GM12878 (cell line): ENCODE results near the gene RAC3.

Experiments
- JUND ChIP-seq: IDR thresholded peaks from 2 replicates; pipeline ENCODE4 v1.6.1; 2012; ENCODE audit warnings: low read depth, mild to moderate bottlenecking, low read length, improper control_type of control experiment, moderate library complexity
- PBX3 ChIP-seq: IDR thresholded peaks from 2 replicates; pipeline ENCODE4 v1.6.1; 2011; ENCODE audit warnings: mild to moderate bottlenecking, low read depth, low read length, moderate library complexity; ENCODE audit not compliant: insufficient replicate concordance
- POLR2A ChIP-seq: IDR thresholded peaks from 2 replicates; pipeline ENCODE4 v1.6.1; 2011; ENCODE audit warnings: low read depth, mild to moderate bottlenecking, low read length
- ZBTB33 ChIP-seq: fragments of 450-650 bp; IDR thresholded peaks from 2 replicates; pipeline ENCODE4 v1.6.1; 2017; ENCODE audit warnings: mild to moderate bottlenecking
- TF ChIP-seq, protein P1 (sequence below): IDR thresholded peaks from 2 replicates; pipeline ENCODE4 v1.6.1; 2012; ENCODE audit warnings: mild to moderate bottlenecking, low read depth, low read length
- TF ChIP-seq, protein P2 (sequence below): IDR thresholded peaks from 2 replicates; pipeline ENCODE4 v1.6.1; 2012; ENCODE audit warnings: low read length, inconsistent platforms

DNA sequence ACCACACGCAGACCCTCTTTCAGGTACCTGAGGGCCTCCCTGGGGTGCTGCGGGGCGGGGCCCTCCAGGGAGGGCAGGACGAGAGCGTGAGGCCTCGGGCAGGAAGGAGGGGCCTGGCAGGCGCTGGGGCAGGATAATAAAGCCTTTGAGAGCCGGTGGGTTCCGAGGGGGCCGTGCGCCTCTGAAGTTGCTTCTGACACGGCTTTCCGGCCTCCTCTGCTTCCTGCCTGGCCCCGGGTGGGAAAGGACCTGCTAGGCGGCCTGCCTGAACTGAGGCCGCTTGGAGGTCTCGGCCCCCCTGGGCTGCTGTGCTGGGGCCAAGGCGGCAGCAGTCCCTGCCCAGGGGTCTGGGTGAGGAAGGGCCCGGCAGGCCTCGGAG lies 19.2 kb upstream of the RAC3 start:
- TF ChIP-seq POLR2A (0 out of 2 replicates have a peak, but pooled peaks have one; percentile 3), JUND (no peak), ZBTB33 (no peak), PBX3 (no peak)
- TF ChIP-seq, protein P1, sequence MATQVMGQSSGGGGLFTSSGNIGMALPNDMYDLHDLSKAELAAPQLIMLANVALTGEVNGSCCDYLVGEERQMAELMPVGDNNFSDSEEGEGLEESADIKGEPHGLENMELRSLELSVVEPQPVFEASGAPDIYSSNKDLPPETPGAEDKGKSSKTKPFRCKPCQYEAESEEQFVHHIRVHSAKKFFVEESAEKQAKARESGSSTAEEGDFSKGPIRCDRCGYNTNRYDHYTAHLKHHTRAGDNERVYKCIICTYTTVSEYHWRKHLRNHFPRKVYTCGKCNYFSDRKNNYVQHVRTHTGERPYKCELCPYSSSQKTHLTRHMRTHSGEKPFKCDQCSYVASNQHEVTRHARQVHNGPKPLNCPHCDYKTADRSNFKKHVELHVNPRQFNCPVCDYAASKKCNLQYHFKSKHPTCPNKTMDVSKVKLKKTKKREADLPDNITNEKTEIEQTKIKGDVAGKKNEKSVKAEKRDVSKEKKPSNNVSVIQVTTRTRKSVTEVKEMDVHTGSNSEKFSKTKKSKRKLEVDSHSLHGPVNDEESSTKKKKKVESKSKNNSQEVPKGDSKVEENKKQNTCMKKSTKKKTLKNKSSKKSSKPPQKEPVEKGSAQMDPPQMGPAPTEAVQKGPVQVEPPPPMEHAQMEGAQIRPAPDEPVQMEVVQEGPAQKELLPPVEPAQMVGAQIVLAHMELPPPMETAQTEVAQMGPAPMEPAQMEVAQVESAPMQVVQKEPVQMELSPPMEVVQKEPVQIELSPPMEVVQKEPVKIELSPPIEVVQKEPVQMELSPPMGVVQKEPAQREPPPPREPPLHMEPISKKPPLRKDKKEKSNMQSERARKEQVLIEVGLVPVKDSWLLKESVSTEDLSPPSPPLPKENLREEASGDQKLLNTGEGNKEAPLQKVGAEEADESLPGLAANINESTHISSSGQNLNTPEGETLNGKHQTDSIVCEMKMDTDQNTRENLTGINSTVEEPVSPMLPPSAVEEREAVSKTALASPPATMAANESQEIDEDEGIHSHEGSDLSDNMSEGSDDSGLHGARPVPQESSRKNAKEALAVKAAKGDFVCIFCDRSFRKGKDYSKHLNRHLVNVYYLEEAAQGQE = no peak
- TF ChIP-seq, protein P2, sequence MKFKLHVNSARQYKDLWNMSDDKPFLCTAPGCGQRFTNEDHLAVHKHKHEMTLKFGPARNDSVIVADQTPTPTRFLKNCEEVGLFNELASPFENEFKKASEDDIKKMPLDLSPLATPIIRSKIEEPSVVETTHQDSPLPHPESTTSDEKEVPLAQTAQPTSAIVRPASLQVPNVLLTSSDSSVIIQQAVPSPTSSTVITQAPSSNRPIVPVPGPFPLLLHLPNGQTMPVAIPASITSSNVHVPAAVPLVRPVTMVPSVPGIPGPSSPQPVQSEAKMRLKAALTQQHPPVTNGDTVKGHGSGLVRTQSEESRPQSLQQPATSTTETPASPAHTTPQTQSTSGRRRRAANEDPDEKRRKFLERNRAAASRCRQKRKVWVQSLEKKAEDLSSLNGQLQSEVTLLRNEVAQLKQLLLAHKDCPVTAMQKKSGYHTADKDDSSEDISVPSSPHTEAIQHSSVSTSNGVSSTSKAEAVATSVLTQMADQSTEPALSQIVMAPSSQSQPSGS = no peak
